HEK293 (cell line): Measurements from ENCODE around the gene SAE1.

Source experiments
- AEBP2 ChIP-seq: fragments of 450-650 bp; formaldehyde crosslinking; IDR thresholded peaks from 2 replicates; pipeline ENCODE4 v1.5.1; 2016; ENCODE audit warnings: missing biosample characterization, missing genetic modification characterization, borderline replicate concordance
- FEZF1 ChIP-seq: fragments of 450-650 bp; formaldehyde crosslinking; IDR thresholded peaks from 2 replicates; pipeline ENCODE4 v1.5.1; 2016; ENCODE audit warnings: missing biosample characterization, missing genetic modification characterization
- KLF16 ChIP-seq: fragments of 450-650 bp; formaldehyde crosslinking; IDR thresholded peaks from 2 replicates; pipeline ENCODE4 v1.5.1; 2017; ENCODE audit warnings: missing biosample characterization, missing genetic modification characterization
- KLF8 ChIP-seq: fragments of 450-650 bp; formaldehyde crosslinking; IDR thresholded peaks from 2 replicates; pipeline ENCODE4 v1.5.1; 2016; ENCODE audit warnings: missing biosample characterization, missing genetic modification characterization
- SCRT1 ChIP-seq: fragments of 450-650 bp; formaldehyde crosslinking; IDR thresholded peaks from 2 replicates; pipeline ENCODE4 v1.5.1; 2016; ENCODE audit warnings: missing biosample characterization, missing genetic modification characterization, borderline replicate concordance
- SP7 ChIP-seq: fragments of 450-650 bp; formaldehyde crosslinking; IDR thresholded peaks from 2 replicates; pipeline ENCODE4 v1.5.1; 2016; ENCODE audit warnings: missing biosample characterization, missing genetic modification characterization
- ZBTB8A ChIP-seq: fragments of 450-650 bp; formaldehyde crosslinking; IDR thresholded peaks from 2 replicates; pipeline ENCODE4 v1.5.1; 2016; ENCODE audit warnings: missing biosample characterization, missing genetic modification characterization
- ZFP37 ChIP-seq: fragments of 450-650 bp; formaldehyde crosslinking; IDR thresholded peaks from 2 replicates; pipeline ENCODE4 v1.5.1; 2016; ENCODE audit warnings: missing biosample characterization, missing genetic modification characterization
- ZNF146 ChIP-seq: fragments of 450-650 bp; formaldehyde crosslinking; IDR thresholded peaks from 2 replicates; pipeline ENCODE4 v1.5.1; 2016; ENCODE audit warnings: missing biosample characterization, missing genetic modification characterization
- ZNF366 ChIP-seq: fragments of 450-650 bp; formaldehyde crosslinking; conservative IDR thresholded peaks from 2 replicates; pipeline ENCODE4 v1.5.1; 2016; ENCODE audit warnings: missing biosample characterization, missing genetic modification characterization
- ZNF391 ChIP-seq: fragments of 450-650 bp; formaldehyde crosslinking; IDR thresholded peaks from 2 replicates; pipeline ENCODE4 v1.5.1; 2016; ENCODE audit warnings: low read depth, missing biosample characterization, missing genetic modification characterization, borderline replicate concordance
- ZNF555 ChIP-seq: fragments of 450-650 bp; formaldehyde crosslinking; conservative IDR thresholded peaks from 2 replicates; pipeline ENCODE4 v1.5.1; 2017; ENCODE audit warnings: missing biosample characterization, mild to moderate bottlenecking, missing genetic modification characterization, inconsistent platforms
- ZNF707 ChIP-seq: fragments of 450-650 bp; formaldehyde crosslinking; IDR thresholded peaks from 2 replicates; pipeline ENCODE4 v1.5.1; 2016; ENCODE audit warnings: missing biosample characterization, missing genetic modification characterization
- ZNF76 ChIP-seq: fragments of 450-650 bp; formaldehyde crosslinking; IDR thresholded peaks from 2 replicates; pipeline ENCODE4; 2016; ENCODE audit warnings: low read depth, missing biosample characterization, missing genetic modification characterization, borderline replicate concordance
- ZSCAN18 ChIP-seq: fragments of 450-650 bp; formaldehyde crosslinking; IDR thresholded peaks from 2 replicates; pipeline ENCODE4 v1.5.1; 2016; ENCODE audit warnings: missing biosample characterization, missing genetic modification characterization
- TF ChIP-seq, protein P1 (sequence below): sonication (generic); formaldehyde crosslinking; IDR thresholded peaks from 2 replicates; pipeline ENCODE4 v1.8.1; 2022; ENCODE audit warnings: mild to moderate bottlenecking, moderate library complexity, missing genetic modification reagents
- TF ChIP-seq, protein P2 (sequence below): fragments of 450-650 bp; formaldehyde crosslinking; optimal IDR thresholded peaks from 2 replicates; pipeline ENCODE3; 2016; ENCODE audit warnings: missing biosample characterization, mild to moderate bottlenecking, missing genetic modification characterization
- TF ChIP-seq, protein P3 (sequence below): fragments of 450-650 bp; formaldehyde crosslinking; IDR thresholded peaks from 2 replicates; pipeline ENCODE4 v1.5.1; 2016; ENCODE audit warnings: missing biosample characterization, missing genetic modification characterization
- TF ChIP-seq, protein P4 (sequence below): fragments of 450-650 bp; formaldehyde crosslinking; IDR thresholded peaks from 2 replicates; pipeline ENCODE4 v1.5.1; 2016; ENCODE audit warnings: missing biosample characterization, missing genetic modification characterization
- TF ChIP-seq, protein P5 (sequence below): fragments of 450-650 bp; formaldehyde crosslinking; IDR thresholded peaks from 2 replicates; pipeline ENCODE4 v1.5.1; 2017; ENCODE audit warnings: missing biosample characterization, missing genetic modification characterization
- TF ChIP-seq, protein P6 (sequence below): fragments of 450-650 bp; formaldehyde crosslinking; IDR thresholded peaks from 2 replicates; pipeline ENCODE4 v1.5.1; 2016; ENCODE audit warnings: missing biosample characterization, missing genetic modification characterization

Gene SAE1

GRCh38 chr19:47112997-47113849, 17.4 kb upstream of the SAE1 start, which contains the start of gene ZC3H4 (continued):
- TF ChIP-seq ZNF76 (tag by site-specific recombination) = peak; percentile 64
- peak; percentile 78; the same call in 1 of the 2 replicates for TF ChIP-seq KLF16 (tag by site-specific recombination)
- TF ChIP-seq ZNF707 (tag by site-specific recombination) = no peak
- TF ChIP-seq, protein P1, sequence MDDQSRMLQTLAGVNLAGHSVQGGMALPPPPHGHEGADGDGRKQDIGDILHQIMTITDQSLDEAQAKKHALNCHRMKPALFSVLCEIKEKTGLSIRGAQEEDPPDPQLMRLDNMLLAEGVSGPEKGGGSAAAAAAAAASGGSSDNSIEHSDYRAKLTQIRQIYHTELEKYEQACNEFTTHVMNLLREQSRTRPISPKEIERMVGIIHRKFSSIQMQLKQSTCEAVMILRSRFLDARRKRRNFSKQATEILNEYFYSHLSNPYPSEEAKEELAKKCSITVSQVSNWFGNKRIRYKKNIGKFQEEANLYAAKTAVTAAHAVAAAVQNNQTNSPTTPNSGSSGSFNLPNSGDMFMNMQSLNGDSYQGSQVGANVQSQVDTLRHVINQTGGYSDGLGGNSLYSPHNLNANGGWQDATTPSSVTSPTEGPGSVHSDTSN (CRISPR knock-in tag) = no peak
- no peak for TF ChIP-seq AEBP2 (tag by site-specific recombination)
- TF ChIP-seq, protein P2, sequence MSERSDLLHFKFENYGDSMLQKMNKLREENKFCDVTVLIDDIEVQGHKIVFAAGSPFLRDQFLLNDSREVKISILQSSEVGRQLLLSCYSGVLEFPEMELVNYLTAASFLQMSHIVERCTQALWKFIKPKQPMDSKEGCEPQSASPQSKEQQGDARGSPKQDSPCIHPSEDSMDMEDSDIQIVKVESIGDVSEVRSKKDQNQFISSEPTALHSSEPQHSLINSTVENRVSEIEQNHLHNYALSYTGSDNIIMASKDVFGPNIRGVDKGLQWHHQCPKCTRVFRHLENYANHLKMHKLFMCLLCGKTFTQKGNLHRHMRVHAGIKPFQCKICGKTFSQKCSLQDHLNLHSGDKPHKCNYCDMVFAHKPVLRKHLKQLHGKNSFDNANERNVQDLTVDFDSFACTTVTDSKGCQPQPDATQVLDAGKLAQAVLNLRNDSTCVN (tag by site-specific recombination) = peak; percentile 15
- peak; percentile 90 for TF ChIP-seq ZSCAN18 (tag by site-specific recombination)
- no peak for TF ChIP-seq ZNF555 (tag by site-specific recombination)
- 0 out of 2 replicates have a peak, but pooled peaks have one; percentile 30 for TF ChIP-seq FEZF1
- peak; percentile 83 for TF ChIP-seq KLF8 (tag by site-specific recombination)
- TF ChIP-seq, protein P3, sequence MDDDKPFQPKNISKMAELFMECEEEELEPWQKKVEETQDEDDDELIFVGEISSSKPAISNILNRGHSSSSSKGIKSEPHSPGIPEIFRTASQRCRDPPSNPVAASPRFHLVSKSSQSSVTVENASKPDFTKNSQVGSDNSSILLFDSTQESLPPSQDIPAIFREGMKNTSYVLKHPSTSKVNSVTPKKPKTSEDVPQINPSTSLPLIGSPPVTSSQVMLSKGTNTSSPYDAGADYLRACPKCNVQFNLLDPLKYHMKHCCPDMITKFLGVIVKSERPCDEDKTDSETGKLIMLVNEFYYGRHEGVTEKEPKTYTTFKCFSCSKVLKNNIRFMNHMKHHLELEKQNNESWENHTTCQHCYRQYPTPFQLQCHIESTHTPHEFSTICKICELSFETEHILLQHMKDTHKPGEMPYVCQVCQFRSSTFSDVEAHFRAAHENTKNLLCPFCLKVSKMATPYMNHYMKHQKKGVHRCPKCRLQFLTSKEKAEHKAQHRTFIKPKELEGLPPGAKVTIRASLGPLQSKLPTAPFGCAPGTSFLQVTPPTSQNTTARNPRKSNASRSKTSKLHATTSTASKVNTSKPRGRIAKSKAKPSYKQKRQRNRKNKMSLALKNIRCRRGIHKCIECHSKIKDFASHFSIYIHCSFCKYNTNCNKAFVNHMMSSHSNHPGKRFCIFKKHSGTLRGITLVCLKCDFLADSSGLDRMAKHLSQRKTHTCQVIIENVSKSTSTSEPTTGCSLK (tag by site-specific recombination) = no peak
- peak; percentile 70 for TF ChIP-seq ZFP37
- no peak for TF ChIP-seq SCRT1 (tag by site-specific recombination)
- peak; percentile 95 for TF ChIP-seq ZNF391 (tag by site-specific recombination)
- peak; percentile 66 for TF ChIP-seq ZBTB8A (tag by site-specific recombination)
- peak; percentile 89 for TF ChIP-seq SP7 (tag by site-specific recombination)
- TF ChIP-seq, protein P4, sequence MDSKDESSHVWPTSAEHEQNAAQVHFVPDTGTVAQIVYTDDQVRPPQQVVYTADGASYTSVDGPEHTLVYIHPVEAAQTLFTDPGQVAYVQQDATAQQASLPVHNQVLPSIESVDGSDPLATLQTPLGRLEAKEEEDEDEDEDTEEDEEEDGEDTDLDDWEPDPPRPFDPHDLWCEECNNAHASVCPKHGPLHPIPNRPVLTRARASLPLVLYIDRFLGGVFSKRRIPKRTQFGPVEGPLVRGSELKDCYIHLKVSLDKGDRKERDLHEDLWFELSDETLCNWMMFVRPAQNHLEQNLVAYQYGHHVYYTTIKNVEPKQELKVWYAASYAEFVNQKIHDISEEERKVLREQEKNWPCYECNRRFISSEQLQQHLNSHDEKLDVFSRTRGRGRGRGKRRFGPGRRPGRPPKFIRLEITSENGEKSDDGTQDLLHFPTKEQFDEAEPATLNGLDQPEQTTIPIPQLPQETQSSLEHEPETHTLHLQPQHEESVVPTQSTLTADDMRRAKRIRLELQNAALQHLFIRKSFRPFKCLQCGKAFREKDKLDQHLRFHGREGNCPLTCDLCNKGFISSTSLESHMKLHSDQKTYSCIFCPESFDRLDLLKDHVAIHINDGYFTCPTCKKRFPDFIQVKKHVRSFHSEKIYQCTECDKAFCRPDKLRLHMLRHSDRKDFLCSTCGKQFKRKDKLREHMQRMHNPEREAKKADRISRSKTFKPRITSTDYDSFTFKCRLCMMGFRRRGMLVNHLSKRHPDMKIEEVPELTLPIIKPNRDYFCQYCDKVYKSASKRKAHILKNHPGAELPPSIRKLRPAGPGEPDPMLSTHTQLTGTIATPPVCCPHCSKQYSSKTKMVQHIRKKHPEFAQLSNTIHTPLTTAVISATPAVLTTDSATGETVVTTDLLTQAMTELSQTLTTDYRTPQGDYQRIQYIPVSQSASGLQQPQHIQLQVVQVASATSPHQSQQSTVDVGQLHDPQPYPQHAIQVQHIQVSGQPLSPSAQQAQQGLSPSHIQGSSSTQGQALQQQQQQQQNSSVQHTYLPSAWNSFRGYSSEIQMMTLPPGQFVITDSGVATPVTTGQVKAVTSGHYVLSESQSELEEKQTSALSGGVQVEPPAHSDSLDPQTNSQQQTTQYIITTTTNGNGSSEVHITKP (tag by site-specific recombination) = peak; percentile 58
- TF ChIP-seq, protein P5, sequence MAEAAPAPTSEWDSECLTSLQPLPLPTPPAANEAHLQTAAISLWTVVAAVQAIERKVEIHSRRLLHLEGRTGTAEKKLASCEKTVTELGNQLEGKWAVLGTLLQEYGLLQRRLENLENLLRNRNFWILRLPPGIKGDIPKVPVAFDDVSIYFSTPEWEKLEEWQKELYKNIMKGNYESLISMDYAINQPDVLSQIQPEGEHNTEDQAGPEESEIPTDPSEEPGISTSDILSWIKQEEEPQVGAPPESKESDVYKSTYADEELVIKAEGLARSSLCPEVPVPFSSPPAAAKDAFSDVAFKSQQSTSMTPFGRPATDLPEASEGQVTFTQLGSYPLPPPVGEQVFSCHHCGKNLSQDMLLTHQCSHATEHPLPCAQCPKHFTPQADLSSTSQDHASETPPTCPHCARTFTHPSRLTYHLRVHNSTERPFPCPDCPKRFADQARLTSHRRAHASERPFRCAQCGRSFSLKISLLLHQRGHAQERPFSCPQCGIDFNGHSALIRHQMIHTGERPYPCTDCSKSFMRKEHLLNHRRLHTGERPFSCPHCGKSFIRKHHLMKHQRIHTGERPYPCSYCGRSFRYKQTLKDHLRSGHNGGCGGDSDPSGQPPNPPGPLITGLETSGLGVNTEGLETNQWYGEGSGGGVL (tag by site-specific recombination) = peak; percentile 93
- no peak for TF ChIP-seq ZNF146
- peak; percentile 95 for TF ChIP-seq ZNF366
- TF ChIP-seq, protein P6, sequence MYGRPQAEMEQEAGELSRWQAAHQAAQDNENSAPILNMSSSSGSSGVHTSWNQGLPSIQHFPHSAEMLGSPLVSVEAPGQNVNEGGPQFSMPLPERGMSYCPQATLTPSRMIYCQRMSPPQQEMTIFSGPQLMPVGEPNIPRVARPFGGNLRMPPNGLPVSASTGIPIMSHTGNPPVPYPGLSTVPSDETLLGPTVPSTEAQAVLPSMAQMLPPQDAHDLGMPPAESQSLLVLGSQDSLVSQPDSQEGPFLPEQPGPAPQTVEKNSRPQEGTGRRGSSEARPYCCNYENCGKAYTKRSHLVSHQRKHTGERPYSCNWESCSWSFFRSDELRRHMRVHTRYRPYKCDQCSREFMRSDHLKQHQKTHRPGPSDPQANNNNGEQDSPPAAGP = peak; percentile 88
